Embryonic facial prominence (tissue), 1 donor: ENCODE results near the gene ZNF486.
"Not testable (repeated sequence)": the region's sequence is repeated elsewhere in the genome, so short reads cannot be mapped to it uniquely, and the experiment has no call there.

Experiments
- DNase-seq: peaks from one replicate; pipeline ENCODE4 v3.0.0-alpha.2; 2016; ENCODE audit errors: extremely low spot score

The ZNF486 gene

DNA sequence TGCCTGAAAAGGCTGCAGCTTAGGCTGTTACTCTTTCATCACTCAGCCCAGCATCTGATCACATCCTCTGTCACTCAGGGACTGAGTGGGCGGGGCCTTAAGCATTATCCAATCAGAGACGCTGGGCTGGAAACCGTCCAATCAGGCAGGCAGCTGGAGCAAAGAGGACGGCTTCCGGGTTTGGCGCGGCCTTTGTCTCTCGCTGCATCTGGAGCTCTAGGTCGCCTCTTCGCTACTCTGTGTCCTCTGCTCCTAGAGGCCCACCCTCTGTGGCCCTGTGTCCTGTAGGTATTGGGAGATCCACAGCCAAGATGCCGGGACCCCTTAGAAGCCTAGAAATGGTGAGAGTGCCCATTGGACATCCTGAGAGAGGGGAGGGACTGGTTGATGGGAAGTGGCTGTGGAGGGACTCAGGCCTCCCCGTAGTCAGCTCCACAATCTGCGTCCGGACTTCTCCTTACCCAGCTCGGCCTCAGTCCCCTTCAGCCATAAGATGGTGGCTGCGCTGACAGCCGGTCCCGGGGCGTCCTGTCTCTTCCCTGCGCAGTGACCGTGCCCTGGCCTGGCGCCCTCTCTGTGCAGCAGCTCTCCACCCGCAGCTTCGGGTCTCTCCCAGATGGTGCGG lies at the start of gene ZNF486:
Gene ZNF486, plus strand, starts transcription at position 195 of the 625 bp plus-strand sequence. Its CDS starts 117 bp downstream, at position 312.
- DNase-seq, result peak; percentile 85

DNA sequence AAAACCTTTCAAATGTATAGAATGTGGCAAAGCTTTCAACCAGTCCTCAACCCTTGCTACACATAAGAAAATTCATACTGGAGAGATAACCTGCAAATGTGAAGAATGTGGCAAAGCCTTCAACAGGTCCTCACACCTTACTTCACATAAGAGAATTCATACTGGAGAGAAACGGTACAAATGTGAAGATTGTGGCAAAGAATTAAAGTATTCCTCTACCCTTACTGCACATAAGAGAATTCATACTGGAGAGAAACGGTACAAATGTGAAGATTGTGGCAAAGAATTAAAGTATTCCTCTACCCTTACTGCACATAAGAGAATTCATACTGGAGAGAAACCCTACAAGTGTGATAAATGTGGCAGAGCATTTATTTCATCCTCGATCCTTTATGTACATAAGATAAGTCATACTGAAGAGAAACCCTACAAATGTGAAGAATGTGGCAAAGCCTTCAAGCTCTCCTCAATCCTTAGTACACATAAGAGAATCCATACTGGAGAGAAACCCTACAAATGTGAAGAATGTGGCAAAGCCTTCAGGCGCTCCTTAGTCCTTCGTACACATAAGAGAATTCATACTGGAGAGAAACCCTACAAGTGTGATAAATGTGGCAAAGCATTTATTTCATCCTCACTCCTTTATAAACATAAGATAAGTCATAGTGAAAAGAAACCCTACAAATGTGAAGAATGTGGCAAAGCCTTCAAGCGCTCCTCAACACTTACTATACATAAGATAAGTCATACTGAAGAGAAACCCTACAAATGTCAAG lies 48.8 kb upstream of the ZNF486 start:
- not testable (repeated sequence) for DNase-seq

DNA sequence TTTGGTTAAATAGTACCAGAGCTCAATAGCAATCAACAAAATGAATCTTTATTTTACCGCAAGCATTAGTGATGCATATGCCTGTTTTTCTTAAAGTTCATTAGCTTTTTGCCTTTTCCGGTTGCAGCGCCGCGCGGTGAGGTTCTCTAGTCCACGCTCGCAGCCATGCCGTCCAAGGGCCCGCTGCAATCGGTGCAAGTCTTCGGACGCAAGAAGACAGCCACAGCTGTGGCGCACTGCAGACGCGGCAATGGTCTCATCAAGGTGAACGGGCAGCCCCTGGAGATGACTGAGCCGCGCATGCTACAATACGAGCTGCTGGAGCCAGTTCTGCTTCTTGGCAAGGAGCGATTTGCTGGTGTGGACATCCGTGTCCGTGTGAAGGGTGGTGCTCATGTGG lies 42.1 kb upstream of the ZNF486 start:
- DNase-seq, result no peak

DNA sequence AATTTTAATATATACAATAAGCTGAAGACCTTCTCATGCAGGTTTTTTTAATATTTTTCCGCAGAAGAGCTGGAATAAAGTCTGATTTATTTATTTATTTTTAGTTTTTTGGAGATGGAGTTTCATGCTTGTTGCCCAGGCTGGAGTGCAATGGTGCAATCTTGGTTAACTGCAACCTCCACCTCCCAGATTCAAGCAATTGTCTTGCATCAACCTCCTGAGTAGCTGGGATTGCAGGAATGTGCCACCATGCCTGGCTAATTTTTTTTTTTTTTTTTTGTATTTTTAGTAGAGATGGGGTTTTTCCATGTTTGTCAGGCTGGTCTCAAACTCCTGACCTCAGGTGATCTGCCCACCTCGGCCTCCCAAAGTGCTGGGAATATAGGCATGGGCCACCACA lies 34.1 kb upstream of the ZNF486 start:
- not testable (repeated sequence) for DNase-seq

DNA sequence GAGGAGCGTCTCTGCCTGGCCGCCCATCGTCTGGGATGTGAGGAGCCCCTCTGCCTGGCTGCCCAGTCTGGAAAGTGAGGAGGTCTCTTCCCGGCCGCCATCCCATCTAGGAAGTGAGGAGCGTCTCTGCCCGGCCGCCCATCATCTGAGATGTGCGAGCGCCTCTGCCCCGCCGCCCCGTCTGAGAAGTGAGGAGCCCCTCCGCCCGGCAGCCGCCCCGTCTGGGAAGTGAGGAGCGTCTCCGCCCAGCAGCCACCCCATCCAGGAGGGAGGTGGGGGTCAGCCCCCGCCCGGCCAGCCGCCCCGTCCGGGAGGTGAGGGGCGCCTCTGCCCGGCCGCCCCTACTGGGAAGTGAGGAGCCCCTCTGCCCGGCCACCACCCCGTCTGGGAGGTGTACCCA lies 29.3 kb upstream of the ZNF486 start:
- not testable (repeated sequence) for DNase-seq

DNA sequence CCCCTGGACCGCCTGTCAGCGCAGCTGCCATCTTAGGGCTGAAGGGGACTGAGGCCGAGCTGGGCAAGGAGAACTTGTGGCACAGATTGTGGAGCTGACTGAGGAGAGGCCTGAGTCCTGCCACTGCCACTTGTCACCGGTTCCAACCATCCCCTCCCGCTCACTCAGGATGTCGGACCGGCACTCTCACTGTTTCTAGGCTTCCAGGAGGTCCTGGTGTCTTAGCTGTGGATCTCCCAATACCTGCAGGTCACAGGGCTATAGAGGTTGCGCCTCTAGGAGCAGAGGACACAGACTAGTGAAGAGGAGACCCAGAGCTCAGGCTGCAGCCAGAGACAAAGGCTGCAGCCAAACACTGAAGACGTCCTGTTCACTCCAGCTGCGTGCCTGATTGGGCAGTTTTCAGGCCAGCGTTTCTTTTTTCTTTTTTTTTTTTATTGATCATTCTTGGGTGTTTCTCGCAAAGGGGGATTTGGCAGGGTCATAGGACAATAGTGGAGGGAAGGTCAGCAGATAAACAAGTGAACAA lies 15.3 kb upstream of the ZNF486 start:
- no peak for DNase-seq

DNA sequence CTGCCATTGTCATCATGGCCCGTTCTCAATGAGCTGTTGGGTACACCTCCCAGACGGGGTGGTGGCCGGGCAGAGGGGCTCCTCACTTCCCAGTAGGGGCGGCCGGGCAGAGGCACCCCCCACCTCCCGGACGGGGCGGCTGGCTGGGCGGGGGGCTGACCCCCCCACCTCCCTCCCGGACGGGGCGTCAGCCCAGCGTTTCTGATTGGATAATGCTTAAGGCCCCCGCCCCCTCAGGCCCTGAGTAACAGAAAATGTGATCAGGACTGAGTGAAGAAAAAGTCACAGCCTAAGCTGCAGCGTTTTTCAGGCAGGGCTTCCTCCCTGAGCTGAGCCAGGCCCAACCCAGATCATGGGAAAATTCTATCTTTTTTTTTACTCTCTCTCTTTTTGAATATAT lies 14.5 kb upstream of the ZNF486 start:
- DNase-seq, result not testable (repeated sequence)

DNA sequence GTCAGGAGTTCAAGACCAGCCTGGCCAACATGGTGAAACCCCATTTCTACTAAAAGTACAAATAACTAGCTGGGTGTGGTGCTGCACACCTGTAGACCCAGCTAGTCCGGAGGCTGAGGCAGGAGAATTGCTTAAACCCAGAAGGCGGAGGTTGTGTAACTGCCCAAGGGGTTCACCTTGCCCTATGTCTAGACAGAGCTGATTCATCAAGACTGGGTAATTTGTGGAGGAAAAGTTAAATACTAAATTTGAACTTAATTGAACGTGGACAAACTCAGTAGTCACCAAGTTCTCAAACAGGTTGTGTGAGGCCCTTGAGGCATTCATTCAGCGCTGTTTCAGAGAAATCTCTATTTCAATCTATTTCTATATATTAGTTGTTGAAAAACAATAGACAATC lies 13.7 kb upstream of the ZNF486 start:
- no peak for DNase-seq

DNA sequence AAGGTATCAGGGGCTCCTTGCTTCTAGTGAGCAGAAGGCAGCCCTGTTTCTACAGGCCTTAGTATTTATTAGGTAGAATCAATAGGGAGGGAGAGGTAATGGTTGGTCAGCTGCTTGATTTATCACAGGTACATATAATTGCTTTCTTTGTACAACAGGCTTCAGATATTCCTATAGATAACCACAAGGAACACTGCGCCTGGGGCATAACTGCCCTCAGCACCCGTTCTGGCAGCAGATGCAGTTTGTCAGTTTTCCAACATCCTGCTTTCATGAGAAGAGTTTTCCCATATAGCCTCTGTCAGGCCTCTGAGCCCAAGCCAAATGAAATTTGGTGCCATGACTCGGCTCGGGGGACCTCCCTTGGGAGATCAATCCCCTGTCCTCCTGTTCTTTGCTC lies 12.4 kb upstream of the ZNF486 start:
- no peak for DNase-seq

DNA sequence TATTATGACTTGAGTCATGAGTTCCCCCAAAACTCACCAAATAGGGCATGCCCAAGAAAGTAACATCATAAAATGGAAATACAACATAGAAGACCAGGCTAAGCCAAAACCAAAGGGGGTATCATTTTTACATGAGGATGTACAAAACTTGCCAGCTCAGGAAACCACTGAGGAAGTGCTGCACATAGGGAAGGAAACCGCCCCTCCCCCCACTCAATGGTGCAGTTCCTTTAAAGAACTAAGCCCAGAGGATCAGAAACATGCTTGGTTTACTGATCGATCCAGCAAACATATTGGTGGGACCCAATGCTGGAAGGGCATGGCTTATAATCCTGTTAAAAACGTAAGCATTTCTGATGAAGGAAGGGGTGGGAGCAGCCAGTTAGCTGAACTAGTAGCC lies 4.2 kb upstream of the ZNF486 start:
- no peak for DNase-seq

DNA sequence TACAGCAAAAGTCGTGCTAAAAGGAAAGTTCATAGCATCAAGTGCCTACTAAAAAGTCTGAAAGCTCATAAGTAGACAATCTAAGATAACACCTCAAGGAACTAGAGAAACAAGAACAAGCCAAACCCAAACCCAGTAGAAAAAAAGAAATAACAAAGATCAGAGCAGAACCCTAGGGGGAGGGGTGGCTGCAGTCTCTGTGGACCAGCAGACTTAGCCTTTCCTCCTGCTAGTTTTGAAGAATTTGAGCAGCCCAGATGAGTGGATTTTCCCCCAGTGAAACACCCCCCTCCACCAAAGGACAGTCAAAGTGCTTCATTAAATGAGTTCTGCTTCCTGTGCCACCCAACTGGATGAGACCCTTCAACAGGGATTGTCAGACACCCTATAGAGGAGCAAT lies 2.6 kb upstream of the ZNF486 start:
- DNase-seq, result no peak

DNA sequence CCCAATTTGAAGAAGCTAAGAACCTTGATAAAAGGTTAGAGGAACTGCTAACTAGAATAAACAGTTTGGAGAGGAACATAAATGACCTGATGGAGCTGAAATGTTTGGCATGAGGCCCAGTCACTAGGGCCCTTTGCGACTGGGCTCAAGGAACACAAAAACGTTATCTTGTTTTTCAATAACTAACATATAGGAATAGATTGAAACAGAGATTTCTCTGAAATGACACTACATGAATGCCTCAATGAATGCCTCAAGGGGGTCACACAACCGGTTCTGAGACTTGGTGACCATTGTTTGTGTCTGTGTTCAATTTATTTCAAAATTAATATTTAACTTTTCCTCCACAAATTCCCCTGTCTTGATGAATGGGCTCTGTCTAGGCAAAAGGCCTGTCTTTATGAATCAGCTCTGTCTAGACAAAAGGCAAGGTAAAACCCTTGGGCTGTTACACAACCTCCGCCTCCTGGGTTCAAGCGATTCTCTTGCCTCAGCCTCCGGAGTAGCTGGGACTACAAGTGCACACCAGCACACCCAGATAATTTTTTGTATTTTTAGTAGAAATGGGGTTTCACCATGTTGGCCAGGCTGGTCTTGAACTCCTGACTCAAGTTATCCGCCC lies 932 bp upstream of the ZNF486 start:
- DNase-seq, result no peak

DNA sequence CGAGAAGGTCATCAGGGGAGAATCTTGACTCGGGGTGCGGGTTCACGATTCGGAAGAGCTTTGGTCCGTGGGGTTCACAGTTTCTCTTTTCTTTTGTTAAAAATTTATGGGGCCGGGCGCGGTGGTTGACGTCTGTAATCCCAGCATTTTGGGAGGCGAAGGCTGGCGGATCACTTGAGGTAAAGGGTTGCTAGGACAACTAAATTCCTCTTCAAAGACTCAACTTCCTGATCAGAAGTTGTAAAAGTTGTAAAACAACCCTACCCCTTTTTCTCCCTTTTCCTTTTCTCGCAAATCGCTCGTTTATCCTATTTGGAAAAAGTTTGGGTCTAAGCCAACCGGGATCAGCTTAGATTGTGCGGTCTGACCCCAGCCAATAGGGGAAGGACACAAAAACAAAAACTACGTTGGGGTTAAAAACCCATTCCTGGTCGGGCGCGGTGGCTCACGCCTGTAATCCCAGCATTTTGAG lies 673 bp downstream of the ZNF486 start:
- DNase-seq, result no peak

DNA sequence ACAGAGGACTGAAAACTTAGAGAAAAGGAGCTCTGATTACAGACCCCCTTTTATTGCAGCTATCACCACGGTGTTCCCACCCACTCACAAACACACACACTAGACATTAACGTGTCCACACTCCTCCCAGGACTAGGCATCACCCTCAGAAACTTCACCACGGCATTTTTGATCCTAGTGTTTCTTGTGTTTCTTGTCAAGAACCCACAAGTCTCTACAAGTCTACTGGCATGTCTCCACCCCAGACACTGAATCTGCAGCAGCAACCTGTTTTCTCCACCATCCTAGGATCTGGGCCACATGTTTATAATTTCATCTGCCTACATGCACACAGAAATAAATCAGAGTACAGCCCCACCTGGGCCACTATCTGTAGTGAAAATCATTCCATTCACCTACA lies 4.3 kb downstream of the ZNF486 start:
- DNase-seq, result no peak

DNA sequence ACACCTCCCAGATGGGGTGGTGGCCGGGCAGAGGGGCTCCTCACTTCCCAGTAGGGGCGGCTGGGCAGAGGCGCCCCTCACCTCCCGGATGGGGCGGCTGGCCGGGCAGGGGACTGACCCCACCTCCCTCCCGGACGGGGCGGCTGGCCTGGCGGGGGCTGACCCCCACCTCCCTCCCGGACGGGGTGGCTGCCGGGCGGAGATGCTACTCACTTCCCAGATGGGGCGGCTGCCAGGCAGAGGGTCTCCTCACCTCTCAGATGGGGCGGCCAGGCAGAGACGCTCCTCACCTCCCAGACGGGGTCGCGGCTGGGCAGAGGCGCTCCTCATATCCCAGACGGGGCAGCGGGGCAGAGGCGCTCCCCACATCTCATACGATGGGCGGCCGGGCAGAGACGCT lies 8.8 kb downstream of the ZNF486 start:
- DNase-seq, result not testable (repeated sequence)

DNA sequence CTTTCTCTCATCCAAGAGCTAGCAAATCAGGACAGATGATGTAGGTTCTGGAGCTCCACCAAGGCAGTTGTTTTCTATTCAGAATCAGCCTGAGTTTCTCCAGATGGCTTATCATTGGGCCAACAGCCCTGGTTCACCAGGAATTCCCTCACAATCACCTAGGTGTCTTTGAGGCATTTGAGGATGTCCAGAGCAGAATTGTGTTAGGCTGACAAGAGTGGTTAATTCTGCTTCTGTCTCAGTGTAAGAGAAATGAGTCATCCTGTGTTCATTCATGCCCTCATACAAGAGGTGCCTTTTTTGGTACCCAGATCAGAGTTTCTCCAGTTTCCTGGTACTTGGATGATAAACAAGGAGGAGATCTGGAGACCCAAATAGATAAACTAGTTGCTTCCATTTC lies 12.9 kb downstream of the ZNF486 start:
- DNase-seq, result not testable (repeated sequence)

DNA sequence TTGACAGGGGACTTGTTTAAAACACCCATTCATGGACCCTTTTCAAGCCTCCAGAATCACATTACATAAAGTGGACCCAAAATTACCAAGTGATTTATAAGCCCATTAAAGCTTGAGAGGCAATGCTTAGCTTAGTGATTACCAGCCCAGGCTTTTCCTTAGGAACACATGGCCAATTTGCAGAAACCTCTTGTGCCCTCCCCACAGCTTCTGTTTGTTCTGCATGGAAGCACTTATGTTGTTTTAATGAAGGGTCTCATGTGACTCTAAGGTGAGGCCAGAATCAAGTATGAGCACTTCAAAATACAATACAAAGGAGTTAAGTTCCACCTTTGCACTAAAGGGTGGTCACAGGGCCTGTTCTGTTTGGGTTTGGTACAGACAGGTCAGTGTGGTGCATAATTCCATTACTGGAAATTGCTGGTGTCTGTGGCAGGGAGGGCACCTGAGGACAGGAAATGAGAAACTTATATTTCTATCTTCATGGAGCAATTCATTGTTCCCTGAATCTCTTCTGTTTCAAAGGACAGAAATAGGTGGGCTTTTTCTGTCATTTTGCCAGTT lies 15.3 kb downstream of the ZNF486 start:
- DNase-seq, result no peak

DNA sequence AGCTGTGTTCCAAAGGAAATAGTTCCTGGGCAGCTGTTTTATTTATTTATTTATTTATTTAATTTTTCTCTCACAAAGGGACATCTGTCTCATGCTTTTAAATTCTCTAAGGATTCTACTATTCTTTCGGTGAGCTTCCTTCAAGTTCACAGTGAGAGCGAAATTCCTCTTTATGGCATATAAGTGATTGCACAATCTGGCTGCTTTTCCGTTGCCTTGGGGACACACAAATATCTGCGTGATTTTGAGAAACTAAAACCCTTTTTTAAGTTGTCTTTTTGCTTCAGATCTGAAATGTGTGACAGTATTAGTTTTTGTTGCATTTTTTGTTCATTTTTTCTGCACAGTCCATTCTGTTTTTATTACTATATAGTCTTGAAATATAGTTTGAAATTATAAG lies 19.2 kb downstream of the ZNF486 start:
- DNase-seq, result no peak

DNA sequence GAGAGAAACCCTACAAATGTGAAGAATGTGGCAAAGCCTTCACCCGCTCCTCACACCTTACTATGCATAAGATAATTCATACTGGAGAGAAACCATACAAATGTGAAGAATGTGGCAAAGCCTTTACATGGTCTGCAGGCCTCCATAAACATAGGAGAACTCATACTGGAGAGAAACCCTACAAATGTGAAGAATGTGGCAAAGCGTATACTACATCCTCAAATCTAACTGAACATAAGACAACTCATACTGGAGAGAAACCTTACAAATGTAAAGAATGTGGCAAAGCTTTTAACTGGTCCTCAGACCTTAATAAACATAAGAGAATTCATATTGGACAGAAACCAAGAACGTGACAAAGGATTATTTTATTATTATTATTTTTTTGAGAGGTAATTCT lies 30.7 kb downstream of the ZNF486 start:
- DNase-seq, result no peak

DNA sequence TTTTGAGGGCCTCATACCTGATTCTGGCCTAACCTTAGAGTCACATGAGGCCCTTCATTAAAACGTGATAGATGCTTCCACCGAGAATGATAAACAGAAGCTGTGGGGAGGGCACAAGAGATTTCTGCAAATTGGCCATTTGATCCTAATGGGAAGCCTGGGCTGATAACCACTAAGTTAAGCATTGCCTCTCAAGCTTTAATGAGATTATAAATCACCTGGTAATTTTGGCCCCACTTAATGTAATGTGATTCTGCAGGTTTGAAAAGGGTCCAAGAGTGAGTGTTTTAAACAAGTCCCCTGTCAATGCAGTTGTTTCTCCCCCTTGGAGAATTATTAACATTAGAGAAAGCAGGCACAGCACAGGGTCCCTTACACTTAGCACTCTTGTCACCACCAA lies 42.0 kb downstream of the ZNF486 start:
- DNase-seq, result no peak

DNA sequence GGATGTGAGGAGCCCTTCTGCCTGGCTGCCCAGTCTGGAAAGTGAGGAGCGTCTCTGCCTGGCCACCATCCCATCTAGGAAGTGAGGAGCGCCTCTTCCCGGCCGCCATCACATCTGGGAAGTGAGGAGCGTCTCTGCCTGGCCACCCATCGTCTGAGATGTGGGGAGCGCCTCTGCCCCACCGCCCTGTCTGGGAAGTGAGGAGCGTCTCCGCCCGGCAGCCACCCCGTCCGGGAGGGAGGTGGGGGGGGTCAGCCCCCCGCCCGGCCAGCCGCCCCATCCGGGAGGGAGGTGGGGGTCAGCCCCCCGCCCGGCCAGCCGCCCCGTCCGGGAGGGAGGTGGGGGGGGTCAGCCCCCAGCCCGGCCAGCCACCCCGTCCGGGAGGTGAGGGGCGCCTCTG lies 47.4 kb downstream of the ZNF486 start:
- DNase-seq, result not testable (repeated sequence)

DNA sequence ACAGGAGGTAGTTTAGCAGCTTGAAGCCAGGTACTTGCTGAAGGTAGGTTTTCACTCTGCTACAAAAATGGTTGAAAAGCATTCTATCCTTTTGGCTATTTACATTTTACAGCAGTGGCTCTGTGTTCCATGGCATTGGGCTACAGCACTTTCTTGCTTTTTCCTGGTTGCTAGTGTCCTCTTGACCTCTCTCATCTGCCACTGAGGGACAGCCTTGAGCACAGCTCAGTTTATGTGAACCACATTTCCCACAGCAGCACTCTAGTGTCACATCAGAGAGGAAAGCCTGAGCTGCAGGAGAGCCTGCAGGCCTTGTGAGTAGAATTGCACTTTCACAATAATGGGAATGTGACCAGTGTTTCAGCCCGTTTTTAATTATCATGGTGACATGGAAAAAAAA lies 54.6 kb downstream of the ZNF486 start:
- DNase-seq, result not testable (repeated sequence)
